Liver (tissue), 3 donors: ENCODE measurements around the gene PDZD2.

Source experiments
- EGR1 ChIP-seq, 2 donors: IDR thresholded peaks; 2 replicates each; pipeline ENCODE4 v1.6.1; 2016 to 2018; ENCODE audit warnings: antibody characterized with exemption in 2 of 2, low read depth in 2 of 2
- FOXA1 ChIP-seq: IDR thresholded peaks from 2 replicates; pipeline ENCODE4 v1.6.1; 2016; ENCODE audit warnings: antibody characterized with exemption
- GABPA ChIP-seq, 2 donors: IDR thresholded peaks in 1 of 2; conservative IDR thresholded peaks in 1 of 2; 2 replicates each; pipeline ENCODE4 v1.6.1; 2016; ENCODE audit warnings: antibody characterized with exemption in 2 of 2, mild to moderate bottlenecking in 1 of 2, moderate library complexity in 1 of 2
- HNF4A ChIP-seq, 2 donors: conservative IDR thresholded peaks; 2 replicates each; pipeline ENCODE4 v1.6.1; 2016; ENCODE audit warnings: antibody characterized with exemption in 2 of 2, mild to moderate bottlenecking in 2 of 2
- NR2F2 ChIP-seq: IDR thresholded peaks from 2 replicates; pipeline ENCODE4 v1.6.1; 2016; ENCODE audit warnings: antibody characterized with exemption
- RAD21 ChIP-seq, 2 donors: IDR thresholded peaks; 2 replicates each; pipeline ENCODE4 v1.6.1; 2016; ENCODE audit warnings: antibody characterized with exemption in 2 of 2, mild to moderate bottlenecking in 2 of 2
- SP1 ChIP-seq: IDR thresholded peaks from 2 replicates; pipeline ENCODE4 v1.6.1; 2018; ENCODE audit warnings: antibody characterized with exemption, mild to moderate bottlenecking
- TAF1 ChIP-seq: conservative IDR thresholded peaks from 2 replicates; pipeline ENCODE4 v1.6.1; 2016; ENCODE audit warnings: antibody characterized with exemption, mild to moderate bottlenecking
- YY1 ChIP-seq: IDR thresholded peaks from 2 replicates; pipeline ENCODE4 v1.6.1; 2016; ENCODE audit warnings: antibody characterized with exemption, mild to moderate bottlenecking
- TF ChIP-seq, protein P1 (sequence below): fragments of 150-350 bp; IDR thresholded peaks from 2 replicates; pipeline ENCODE4 v1.5.1; 2017; ENCODE audit warnings: improper control_type of control experiment, low read depth, low read length; ENCODE audit not compliant: missing input control
- TF ChIP-seq, protein P2 (sequence below): IDR thresholded peaks from 2 replicates; pipeline ENCODE4 v1.6.1; 2016; ENCODE audit warnings: antibody characterized with exemption, mild to moderate bottlenecking
- TF ChIP-seq, protein P3 (sequence below): IDR thresholded peaks from 2 replicates; pipeline ENCODE4 v1.6.1; 2016; ENCODE audit warnings: antibody characterized with exemption
- donor health status: healthy.
- donor health status: healthy.

DNA sequence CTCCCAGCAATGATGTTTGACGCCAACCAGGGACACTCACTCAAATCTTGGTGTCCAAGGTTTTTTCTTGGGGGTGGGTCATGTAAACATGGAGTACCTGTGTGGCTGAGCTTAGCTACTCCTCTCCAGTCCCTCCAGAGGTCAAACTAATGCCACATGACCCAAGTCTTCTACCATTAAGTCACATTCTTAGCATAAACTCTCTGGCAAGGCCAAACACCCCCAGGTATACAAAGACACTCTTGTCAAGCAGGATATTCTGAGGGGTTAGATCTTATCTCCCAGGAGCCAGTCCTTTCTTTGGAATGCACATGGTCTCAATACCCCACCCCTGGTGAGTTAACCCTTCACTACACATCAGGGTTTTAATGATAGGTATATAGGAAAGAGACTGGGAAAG is 161.4 kb downstream of the PDZD2 start:
- TF ChIP-seq GABPA (IDR thresholded peaks at IDR 0.05 in 1 of 2, conservative IDR thresholded peaks at IDR 0.05 in 1 of 2): no peak
- no peak for TF ChIP-seq EGR1 (IDR thresholded peaks at IDR 0.05; ENCODE audit: low read depth in 2 of 2)
- TF ChIP-seq, protein P1, sequence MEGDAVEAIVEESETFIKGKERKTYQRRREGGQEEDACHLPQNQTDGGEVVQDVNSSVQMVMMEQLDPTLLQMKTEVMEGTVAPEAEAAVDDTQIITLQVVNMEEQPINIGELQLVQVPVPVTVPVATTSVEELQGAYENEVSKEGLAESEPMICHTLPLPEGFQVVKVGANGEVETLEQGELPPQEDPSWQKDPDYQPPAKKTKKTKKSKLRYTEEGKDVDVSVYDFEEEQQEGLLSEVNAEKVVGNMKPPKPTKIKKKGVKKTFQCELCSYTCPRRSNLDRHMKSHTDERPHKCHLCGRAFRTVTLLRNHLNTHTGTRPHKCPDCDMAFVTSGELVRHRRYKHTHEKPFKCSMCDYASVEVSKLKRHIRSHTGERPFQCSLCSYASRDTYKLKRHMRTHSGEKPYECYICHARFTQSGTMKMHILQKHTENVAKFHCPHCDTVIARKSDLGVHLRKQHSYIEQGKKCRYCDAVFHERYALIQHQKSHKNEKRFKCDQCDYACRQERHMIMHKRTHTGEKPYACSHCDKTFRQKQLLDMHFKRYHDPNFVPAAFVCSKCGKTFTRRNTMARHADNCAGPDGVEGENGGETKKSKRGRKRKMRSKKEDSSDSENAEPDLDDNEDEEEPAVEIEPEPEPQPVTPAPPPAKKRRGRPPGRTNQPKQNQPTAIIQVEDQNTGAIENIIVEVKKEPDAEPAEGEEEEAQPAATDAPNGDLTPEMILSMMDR: no peak
- TF ChIP-seq FOXA1: no peak
- no peak for TF ChIP-seq TAF1
- no peak for TF ChIP-seq NR2F2
- no peak for TF ChIP-seq YY1
- no peak for TF ChIP-seq RAD21 (IDR thresholded peaks at IDR 0.05)
- no peak for TF ChIP-seq HNF4A (conservative IDR thresholded peaks at IDR 0.05)
- TF ChIP-seq SP1: no peak
- TF ChIP-seq, protein P2, sequence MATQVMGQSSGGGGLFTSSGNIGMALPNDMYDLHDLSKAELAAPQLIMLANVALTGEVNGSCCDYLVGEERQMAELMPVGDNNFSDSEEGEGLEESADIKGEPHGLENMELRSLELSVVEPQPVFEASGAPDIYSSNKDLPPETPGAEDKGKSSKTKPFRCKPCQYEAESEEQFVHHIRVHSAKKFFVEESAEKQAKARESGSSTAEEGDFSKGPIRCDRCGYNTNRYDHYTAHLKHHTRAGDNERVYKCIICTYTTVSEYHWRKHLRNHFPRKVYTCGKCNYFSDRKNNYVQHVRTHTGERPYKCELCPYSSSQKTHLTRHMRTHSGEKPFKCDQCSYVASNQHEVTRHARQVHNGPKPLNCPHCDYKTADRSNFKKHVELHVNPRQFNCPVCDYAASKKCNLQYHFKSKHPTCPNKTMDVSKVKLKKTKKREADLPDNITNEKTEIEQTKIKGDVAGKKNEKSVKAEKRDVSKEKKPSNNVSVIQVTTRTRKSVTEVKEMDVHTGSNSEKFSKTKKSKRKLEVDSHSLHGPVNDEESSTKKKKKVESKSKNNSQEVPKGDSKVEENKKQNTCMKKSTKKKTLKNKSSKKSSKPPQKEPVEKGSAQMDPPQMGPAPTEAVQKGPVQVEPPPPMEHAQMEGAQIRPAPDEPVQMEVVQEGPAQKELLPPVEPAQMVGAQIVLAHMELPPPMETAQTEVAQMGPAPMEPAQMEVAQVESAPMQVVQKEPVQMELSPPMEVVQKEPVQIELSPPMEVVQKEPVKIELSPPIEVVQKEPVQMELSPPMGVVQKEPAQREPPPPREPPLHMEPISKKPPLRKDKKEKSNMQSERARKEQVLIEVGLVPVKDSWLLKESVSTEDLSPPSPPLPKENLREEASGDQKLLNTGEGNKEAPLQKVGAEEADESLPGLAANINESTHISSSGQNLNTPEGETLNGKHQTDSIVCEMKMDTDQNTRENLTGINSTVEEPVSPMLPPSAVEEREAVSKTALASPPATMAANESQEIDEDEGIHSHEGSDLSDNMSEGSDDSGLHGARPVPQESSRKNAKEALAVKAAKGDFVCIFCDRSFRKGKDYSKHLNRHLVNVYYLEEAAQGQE: no peak
- TF ChIP-seq, protein P3, sequence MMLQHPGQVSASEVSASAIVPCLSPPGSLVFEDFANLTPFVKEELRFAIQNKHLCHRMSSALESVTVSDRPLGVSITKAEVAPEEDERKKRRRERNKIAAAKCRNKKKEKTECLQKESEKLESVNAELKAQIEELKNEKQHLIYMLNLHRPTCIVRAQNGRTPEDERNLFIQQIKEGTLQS: no peak
